A673 (cell line): ENCODE data around the gene AGPAT2.

Experiments
- EZH2 ChIP-seq: fragments of 200-600 bp; sonication (generic); IDR thresholded peaks from 2 replicates; pipeline ENCODE4 v1.6.1; 2017; ENCODE audit warnings: borderline replicate concordance, low read depth, mild to moderate bottlenecking, mixed read lengths, antibody characterized with exemption, low read length; ENCODE audit not compliant: poor library complexity, severe bottlenecking
- TF ChIP-seq, protein P1 (sequence below): fragments of 300-800, 200-600 bp; sonication (generic); conservative IDR thresholded peaks from 2 replicates; pipeline ENCODE4 v1.5.1; 2017; ENCODE audit warnings: low read depth, mild to moderate bottlenecking, antibody characterized with exemption, low read length, moderate library complexity, mixed read lengths

DNA sequence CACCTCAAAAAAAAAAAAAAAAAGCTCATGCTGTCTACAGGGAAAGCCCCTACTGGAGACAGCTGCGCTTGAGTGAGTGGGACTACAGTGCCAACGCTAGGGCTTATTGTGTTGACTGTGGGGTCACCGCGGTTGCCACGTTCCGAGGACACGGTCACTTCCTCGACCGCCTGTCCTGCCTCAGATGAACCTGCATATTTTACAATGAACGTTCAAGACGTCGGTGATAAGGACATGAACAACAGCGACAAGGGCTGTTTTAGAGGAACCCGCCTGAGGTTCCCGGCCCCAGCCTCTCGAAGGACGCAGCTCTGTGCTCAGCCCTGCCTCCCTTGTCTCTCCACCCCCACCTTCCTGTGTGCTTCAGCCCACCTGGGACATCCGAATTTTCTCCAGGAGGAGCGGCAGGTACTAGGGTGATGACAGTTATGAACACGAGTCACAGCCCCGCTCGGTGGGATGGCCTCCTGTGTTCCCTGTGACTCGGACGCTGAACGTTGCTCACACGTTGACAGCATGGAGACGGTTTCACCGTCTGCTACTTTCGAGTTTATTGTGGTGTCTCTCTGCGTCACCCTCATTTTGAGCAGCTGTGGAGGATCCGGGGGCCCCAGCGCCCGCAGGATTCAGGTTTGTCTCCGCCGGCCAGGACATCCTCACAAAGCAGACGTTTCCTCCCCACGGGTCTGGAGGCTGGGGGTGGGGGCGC lies 13.9 kb upstream of the AGPAT2 start:
- TF ChIP-seq, protein P1, sequence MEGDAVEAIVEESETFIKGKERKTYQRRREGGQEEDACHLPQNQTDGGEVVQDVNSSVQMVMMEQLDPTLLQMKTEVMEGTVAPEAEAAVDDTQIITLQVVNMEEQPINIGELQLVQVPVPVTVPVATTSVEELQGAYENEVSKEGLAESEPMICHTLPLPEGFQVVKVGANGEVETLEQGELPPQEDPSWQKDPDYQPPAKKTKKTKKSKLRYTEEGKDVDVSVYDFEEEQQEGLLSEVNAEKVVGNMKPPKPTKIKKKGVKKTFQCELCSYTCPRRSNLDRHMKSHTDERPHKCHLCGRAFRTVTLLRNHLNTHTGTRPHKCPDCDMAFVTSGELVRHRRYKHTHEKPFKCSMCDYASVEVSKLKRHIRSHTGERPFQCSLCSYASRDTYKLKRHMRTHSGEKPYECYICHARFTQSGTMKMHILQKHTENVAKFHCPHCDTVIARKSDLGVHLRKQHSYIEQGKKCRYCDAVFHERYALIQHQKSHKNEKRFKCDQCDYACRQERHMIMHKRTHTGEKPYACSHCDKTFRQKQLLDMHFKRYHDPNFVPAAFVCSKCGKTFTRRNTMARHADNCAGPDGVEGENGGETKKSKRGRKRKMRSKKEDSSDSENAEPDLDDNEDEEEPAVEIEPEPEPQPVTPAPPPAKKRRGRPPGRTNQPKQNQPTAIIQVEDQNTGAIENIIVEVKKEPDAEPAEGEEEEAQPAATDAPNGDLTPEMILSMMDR, result no peak
- no peak for TF ChIP-seq EZH2
